Vagina (tissue), 2 donors: ENCODE results near the gene SERGEF. TPM values are rescaled to one million over a fixed set of nuclear protein-coding genes. Genes with fewer than 3 reads are reported as not detected.

Source experiments
- DNase-seq, 2 donors: peaks; one replicate each; pipeline ENCODE4 v3.0.0-alpha.2; 2017; ENCODE audit errors: extremely low spot score in 2 of 2
- H3K27ac ChIP-seq: fragments of 200-600 bp; sonication (generic); one replicate; pipeline ENCODE4 v1.5.1; 2019
- H3K27me3 ChIP-seq: fragments of 200-600 bp; sonication (generic); one replicate; pipeline ENCODE4 v1.5.1; 2019
- H3K36me3 ChIP-seq, 2 donors: fragments of 200-600 bp; sonication (generic); one replicate each; pipeline ENCODE4 v1.5.1; 2017 to 2019
- H3K4me1 ChIP-seq: fragments of 200-600 bp; sonication (generic); one replicate; pipeline ENCODE4 v1.5.1; 2019
- H3K4me3 ChIP-seq, 2 donors: fragments of 200-600 bp; sonication (generic); 1 replicate in 1 of 2; 2 replicates in 1 of 2; pipeline ENCODE4 v1.5.1; 2016 to 2019
- H3K9me3 ChIP-seq: fragments of 200-600 bp; sonication (generic); one replicate; pipeline ENCODE4 v1.5.1; 2019
- CTCF ChIP-seq, 3 experiments: fragments of 450-650 bp in 2 of 3; fragments of 200-600 bp in 1 of 3; sonication (generic) in 1 of 3; IDR thresholded peaks; one replicate each; pipeline ENCODE4 v1.5.1; 2017 to 2019; ENCODE audit warnings: antibody characterized with exemption in 3 of 3, mild to moderate bottlenecking in 2 of 3, moderate library complexity in 2 of 3
- POLR2A ChIP-seq, 2 donors: fragments of 450-650 bp; IDR thresholded peaks; one replicate each; pipeline ENCODE4 v1.6.1; 2017; ENCODE audit warnings: antibody characterized with exemption in 2 of 2, mild to moderate bottlenecking in 2 of 2, moderate library complexity in 2 of 2
- POLR2AphosphoS5 ChIP-seq, 2 donors: sonication (generic); formaldehyde crosslinking; IDR thresholded peaks; one replicate each; pipeline ENCODE4 v1.9.0; 2017; ENCODE audit warnings: antibody characterized with exemption in 2 of 2, mild to moderate bottlenecking in 2 of 2, low read depth in 1 of 2; ENCODE audit not compliant: insufficient read depth in 1 of 2
- intact Hi-C: fragments of 100-400 bp; cut with DNase I; formaldehyde crosslinking; loops from one replicate; pipeline ENCODE4 v1.15.1; 2023
- total RNA-seq: library from RNA; depleted of rRNA; stranded (reverse); fragments of >200 nt; gene quantifications from one replicate; pipeline ENCODE4 v1.2.3, GENCODE V29; 2016

Gene SERGEF
- total RNA-seq, 1 donor from 2014 or later, result 30.7 TPM

- H3K36me3 ChIP-seq, result no peaks in the 10 kb centered on the region
- DNase-seq, result no peak
- H3K27ac ChIP-seq, result no peak overlapping the region
- H3K4me3 ChIP-seq, result no peak overlapping the region
- no peak for TF ChIP-seq POLR2A (IDR thresholded peaks at IDR 0.05)
- TF ChIP-seq POLR2AphosphoS5 (IDR thresholded peaks at IDR 0.05; ENCODE audit: insufficient read depth in 1 of 2, low read depth in 1 of 2), result no peak
- H3K27me3 ChIP-seq, result no peaks in the 10 kb centered on the region
- H3K9me3 ChIP-seq, result no peaks in the 10 kb centered on the region
- intact Hi-C loops, result no loop called here
- no peaks in the 10 kb centered on the region for H3K4me1 ChIP-seq
Observed at GRCh38 chr11:17803754-17804334, 209.0 kb downstream of the SERGEF start.

DNA sequence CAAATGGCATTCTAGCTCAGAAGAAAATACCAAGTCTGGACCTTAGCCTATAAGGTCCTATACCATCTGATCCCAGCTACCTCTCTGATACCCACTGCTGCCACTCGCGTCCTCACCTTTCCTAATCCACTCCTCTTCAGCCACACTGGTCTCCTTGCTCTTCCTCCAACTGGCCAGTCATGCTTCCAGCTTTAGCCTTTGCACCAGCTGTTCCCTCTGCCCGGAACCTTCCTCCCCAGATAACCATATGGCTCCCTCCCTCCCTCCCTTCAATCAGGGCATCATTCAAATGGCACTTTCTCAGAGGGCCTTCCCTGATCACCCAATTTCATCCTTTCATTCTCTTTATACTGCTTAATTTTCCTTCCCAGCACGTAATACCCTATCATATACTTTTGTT lies 210.4 kb downstream of the SERGEF start:
- no peak overlapping the region for H3K4me3 ChIP-seq
- H3K9me3 ChIP-seq, result no peaks in the 10 kb centered on the region
- no peaks in the 10 kb centered on the region for H3K4me1 ChIP-seq
- no peak for DNase-seq
- TF ChIP-seq POLR2AphosphoS5 (IDR thresholded peaks at IDR 0.05; ENCODE audit: insufficient read depth in 1 of 2, low read depth in 1 of 2) (no peak), CTCF (IDR thresholded peaks at IDR 0.05) (no peak), POLR2A (IDR thresholded peaks at IDR 0.05) (no peak)
- H3K27me3 ChIP-seq, result no peaks in the 10 kb centered on the region
- H3K27ac ChIP-seq, result no peak overlapping the region
- intact Hi-C loops, result no loop called here
- H3K36me3 ChIP-seq, result no peaks in the 10 kb centered on the region

GRCh38 chr11:17801166-17801565 lies 211.7 kb downstream of the SERGEF start:
- TF ChIP-seq POLR2A (IDR thresholded peaks at IDR 0.05), result no peak
- TF ChIP-seq CTCF (IDR thresholded peaks at IDR 0.05), result no peak
- TF ChIP-seq POLR2AphosphoS5 (IDR thresholded peaks at IDR 0.05; ENCODE audit: insufficient read depth in 1 of 2, low read depth in 1 of 2), result no peak
- Histone ChIP-seq H3K9me3 (no peaks in the 10 kb centered on the region), H3K36me3 (no peaks in the 10 kb centered on the region), H3K27me3 (no peaks in the 10 kb centered on the region), H3K4me1 (no peaks in the 10 kb centered on the region), H3K27ac (no peak overlapping the region), H3K4me3 (no peak overlapping the region)
- no peak for DNase-seq
- intact Hi-C loops, result no loop called here

DNA sequence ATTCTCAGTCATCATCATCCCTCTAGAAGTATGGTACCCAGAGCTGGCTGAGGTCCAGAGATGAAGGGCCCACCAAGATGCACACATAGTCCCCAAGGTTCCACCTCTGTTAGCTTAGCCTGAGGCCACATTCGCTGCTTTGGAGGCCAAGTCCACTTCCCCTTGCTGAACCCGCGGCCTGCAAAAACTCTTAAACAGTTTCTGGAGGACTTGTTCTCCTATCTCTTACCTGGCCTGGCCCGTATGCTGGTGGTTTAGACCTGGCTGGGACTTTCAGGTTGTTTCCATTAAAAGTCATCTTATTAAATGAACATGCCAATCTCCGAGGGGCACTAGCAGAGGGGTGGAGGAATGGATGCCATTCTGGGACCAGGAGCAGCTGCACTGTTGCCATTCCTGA lies 213.7 kb downstream of the SERGEF start:
- H3K27me3 ChIP-seq, result no peaks in the 10 kb centered on the region
- H3K9me3 ChIP-seq, result no peaks in the 10 kb centered on the region
- no peak for DNase-seq
- H3K36me3 ChIP-seq, result no peaks in the 10 kb centered on the region
- no peak overlapping the region for H3K4me3 ChIP-seq
- TF ChIP-seq POLR2AphosphoS5 (IDR thresholded peaks at IDR 0.05; ENCODE audit: insufficient read depth in 1 of 2, low read depth in 1 of 2), result no peak
- TF ChIP-seq POLR2A (IDR thresholded peaks at IDR 0.05), result no peak
- TF ChIP-seq CTCF (IDR thresholded peaks at IDR 0.05), result no peak
- intact Hi-C loops, result no loop called here
- no peaks in the 10 kb centered on the region for H3K4me1 ChIP-seq
- H3K27ac ChIP-seq, result no peak overlapping the region

DNA sequence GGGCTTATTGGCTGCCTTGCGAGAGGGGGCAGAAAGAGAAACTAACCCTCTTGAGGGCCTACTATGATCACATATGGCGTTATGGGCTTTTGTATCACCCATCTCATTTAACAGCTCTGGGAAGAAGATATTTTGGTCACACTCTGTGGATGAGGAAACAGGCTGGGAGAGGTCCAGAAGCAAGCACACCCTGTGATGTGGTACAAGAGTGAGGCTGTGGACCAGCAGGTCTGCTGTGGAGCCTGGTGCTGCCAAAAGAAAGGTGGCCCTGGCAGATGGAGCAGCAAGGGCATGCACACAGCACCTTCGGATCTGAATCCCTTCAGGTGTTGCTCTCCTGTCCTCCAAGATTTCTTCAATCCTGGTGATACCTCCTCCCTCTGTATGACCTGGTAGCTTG lies 214.1 kb downstream of the SERGEF start:
- no peak for TF ChIP-seq POLR2AphosphoS5 (IDR thresholded peaks at IDR 0.05; ENCODE audit: insufficient read depth in 1 of 2, low read depth in 1 of 2)
- no peak for TF ChIP-seq CTCF (IDR thresholded peaks at IDR 0.05)
- TF ChIP-seq POLR2A (IDR thresholded peaks at IDR 0.05), result no peak

More for the DNA sequence above, 214.1 kb downstream of the SERGEF start:
- Histone ChIP-seq H3K27ac (no peak overlapping the region), H3K4me3 (no peak overlapping the region), H3K36me3 (no peaks in the 10 kb centered on the region), H3K4me1 (no peaks in the 10 kb centered on the region), H3K27me3 (no peaks in the 10 kb centered on the region), H3K9me3 (no peaks in the 10 kb centered on the region)
- intact Hi-C loops, result no loop called here
- no peak for DNase-seq
